ENCODE results near the gene PCYT1B. TPM values are rescaled to one million over a fixed set of nuclear protein-coding genes. Genes with fewer than 3 reads are reported as not detected.

Gene PCYT1B
- polyA plus RNA-seq, 3 donors = 0.15 TPM; not detected in 2

DNA sequence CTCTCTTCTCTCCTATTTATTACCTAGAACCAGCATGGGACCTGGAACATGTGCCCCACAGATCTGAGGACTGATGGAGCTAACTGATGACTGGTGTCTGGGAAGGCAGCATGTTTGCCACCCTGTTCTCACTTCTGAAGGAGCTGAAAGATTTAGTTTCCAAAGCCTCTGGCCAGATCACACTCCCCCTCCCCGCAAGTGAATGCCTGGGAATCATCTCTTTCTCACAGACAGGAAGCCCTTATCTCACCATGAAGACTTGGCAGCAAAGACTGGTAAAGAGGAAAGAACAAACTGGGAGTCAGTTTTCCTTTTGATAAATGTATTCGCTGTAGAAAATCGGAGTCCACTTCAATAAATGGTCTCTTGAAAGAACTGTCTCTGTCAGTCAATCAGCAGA lies 21.0 kb upstream of the PCYT1B start:
- Mint-ChIP-seq H3K27ac (peak overlapping the region in 1 of 7 donors; percentile 6), H3K27me3 (ENCODE audit: low read depth in 3 of 3) (peaks cover 3 to 11% (median 5%) of the 10 kb centered on the region in 3 donors), H3K36me3 (no peaks in the 10 kb centered on the region), H3K4me1 (no peaks in the 10 kb centered on the region), H3K9me3 (peaks cover 0 to 2% (median 0%) of the 10 kb centered on the region in 7 donors), H3K4me3 (no peak overlapping the region)
- intact Hi-C loops (cut with micrococcal nuclease) = no loop called here
- H4K20me1 ChIP-seq (ENCODE audit: insufficient read depth, low read length) = no peaks in the 10 kb centered on the region
- no peak overlapping the region for H3K4me3 ChIP-seq (replicated peaks in 1 of 3; ENCODE audit: low read depth in 2 of 3, low read length in 3 of 3)
- DNase-seq = no peak
- no peak overlapping the region for H3K4me2 ChIP-seq (replicated peaks; ENCODE audit: extremely low read depth, low read length, poor library complexity, severe bottlenecking)
- H3K79me2 ChIP-seq (ENCODE audit: insufficient read depth, low read length) = no peaks in the 10 kb centered on the region
- WGBS (ENCODE audit: insufficient coverage) = no CpG with 5 or more reads among the region's 3 CpGs
- no peaks in the 10 kb centered on the region for H3K9me3 ChIP-seq (replicated peaks in 1 of 2; ENCODE audit: control insufficient read depth in 1 of 2, insufficient read depth in 1 of 2, low read length in 2 of 2)
- no peaks in the 10 kb centered on the region for H3K4me1 ChIP-seq (ENCODE audit: control insufficient read depth in 1 of 2, insufficient read depth in 2 of 2, low read length in 2 of 2)
- TF ChIP-seq, protein P1, sequence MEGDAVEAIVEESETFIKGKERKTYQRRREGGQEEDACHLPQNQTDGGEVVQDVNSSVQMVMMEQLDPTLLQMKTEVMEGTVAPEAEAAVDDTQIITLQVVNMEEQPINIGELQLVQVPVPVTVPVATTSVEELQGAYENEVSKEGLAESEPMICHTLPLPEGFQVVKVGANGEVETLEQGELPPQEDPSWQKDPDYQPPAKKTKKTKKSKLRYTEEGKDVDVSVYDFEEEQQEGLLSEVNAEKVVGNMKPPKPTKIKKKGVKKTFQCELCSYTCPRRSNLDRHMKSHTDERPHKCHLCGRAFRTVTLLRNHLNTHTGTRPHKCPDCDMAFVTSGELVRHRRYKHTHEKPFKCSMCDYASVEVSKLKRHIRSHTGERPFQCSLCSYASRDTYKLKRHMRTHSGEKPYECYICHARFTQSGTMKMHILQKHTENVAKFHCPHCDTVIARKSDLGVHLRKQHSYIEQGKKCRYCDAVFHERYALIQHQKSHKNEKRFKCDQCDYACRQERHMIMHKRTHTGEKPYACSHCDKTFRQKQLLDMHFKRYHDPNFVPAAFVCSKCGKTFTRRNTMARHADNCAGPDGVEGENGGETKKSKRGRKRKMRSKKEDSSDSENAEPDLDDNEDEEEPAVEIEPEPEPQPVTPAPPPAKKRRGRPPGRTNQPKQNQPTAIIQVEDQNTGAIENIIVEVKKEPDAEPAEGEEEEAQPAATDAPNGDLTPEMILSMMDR (IDR thresholded peaks at IDR 0.05) = no peak
- H3K27me3 ChIP-seq (ENCODE audit: control insufficient read depth in 2 of 2, insufficient read depth in 2 of 2, low read length in 2 of 2) = peaks cover 0 to 4% of the 10 kb centered on the region in 2 donors
- no peak overlapping the region for H3K27ac ChIP-seq (ENCODE audit: low read depth in 1 of 2, low read length in 2 of 2)
- H3K9ac ChIP-seq (ENCODE audit: insufficient read depth, low read length, poor library complexity, severe bottlenecking) = no peak overlapping the region
- no peak overlapping the region for H2AFZ ChIP-seq (ENCODE audit: insufficient read depth, low read depth, low read length, poor library complexity, severe bottlenecking)
- no peaks in the 10 kb centered on the region for H3K36me3 ChIP-seq (replicated peaks in 1 of 2; ENCODE audit: control insufficient read depth in 1 of 2, insufficient read depth in 2 of 2, low read length in 2 of 2)

DNA sequence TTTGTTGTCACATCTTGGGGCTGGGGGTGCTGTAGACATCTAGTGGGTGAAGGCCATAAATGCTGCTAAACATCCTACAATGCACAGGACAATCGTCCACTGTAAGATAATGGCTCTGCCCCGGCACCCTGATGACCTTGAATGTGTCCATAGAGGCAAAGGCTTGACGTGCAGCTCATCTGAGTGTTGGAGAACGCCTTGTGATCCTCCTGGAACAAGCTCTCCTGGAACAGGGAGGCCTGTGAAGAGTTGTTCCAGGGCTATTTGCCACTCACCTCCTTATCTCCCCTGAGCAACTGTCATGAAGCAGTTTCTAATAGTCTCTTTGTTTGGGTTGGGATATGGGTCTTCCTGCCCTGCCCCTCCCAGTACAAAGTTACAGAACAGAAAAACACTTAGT lies 15.2 kb upstream of the PCYT1B start:
- intact Hi-C loops (cut with micrococcal nuclease) = no loop called here
- Histone ChIP-seq H3K79me2 (ENCODE audit: insufficient read depth, low read length) (no peaks in the 10 kb centered on the region), H3K9me3 (replicated peaks in 1 of 2; ENCODE audit: control insufficient read depth in 1 of 2, insufficient read depth in 1 of 2, low read length in 2 of 2) (no peaks in the 10 kb centered on the region), H3K9ac (ENCODE audit: insufficient read depth, low read length, poor library complexity, severe bottlenecking) (no peak overlapping the region), H2AFZ (ENCODE audit: insufficient read depth, low read depth, low read length, poor library complexity, severe bottlenecking) (no peak overlapping the region), H3K4me3 (replicated peaks in 1 of 3; ENCODE audit: low read depth in 2 of 3, low read length in 3 of 3) (no peak overlapping the region), H3K4me1 (ENCODE audit: control insufficient read depth in 1 of 2, insufficient read depth in 2 of 2, low read length in 2 of 2) (no peaks in the 10 kb centered on the region), H3K4me2 (replicated peaks; ENCODE audit: extremely low read depth, low read length, poor library complexity, severe bottlenecking) (no peak overlapping the region), H4K20me1 (ENCODE audit: insufficient read depth, low read length) (no peaks in the 10 kb centered on the region), H3K36me3 (replicated peaks in 1 of 2; ENCODE audit: control insufficient read depth in 1 of 2, insufficient read depth in 2 of 2, low read length in 2 of 2) (no peaks in the 10 kb centered on the region), H3K27ac (ENCODE audit: low read depth in 1 of 2, low read length in 2 of 2) (no peak overlapping the region), H3K27me3 (ENCODE audit: control insufficient read depth in 2 of 2, insufficient read depth in 2 of 2, low read length in 2 of 2) (peaks cover 0 to 3% of the 10 kb centered on the region in 2 donors)
- no peak overlapping the region for H3K27ac Mint-ChIP-seq
- TF ChIP-seq, protein P1 (IDR thresholded peaks at IDR 0.05) = no peak
- no peaks in the 10 kb centered on the region for H3K36me3 Mint-ChIP-seq
- WGBS (ENCODE audit: insufficient coverage) = no CpG with 5 or more reads among the region's 4 CpGs
- no peak overlapping the region for H3K4me3 Mint-ChIP-seq
- no peaks in the 10 kb centered on the region for H3K9me3 Mint-ChIP-seq
- DNase-seq = no peak
- H3K4me1 Mint-ChIP-seq = no peaks in the 10 kb centered on the region
- peaks cover 3 to 7% (median 3%) of the 10 kb centered on the region in 3 donors for H3K27me3 Mint-ChIP-seq (ENCODE audit: low read depth in 3 of 3)

All from CD14-positive monocyte (primary cell).